Cardiac atrium fibroblast (primary cell): ENCODE data around the gene CLDN19. TPM values are rescaled to one million over a fixed set of nuclear protein-coding genes. Genes with fewer than 3 reads are reported as not detected.

ENCODE experiments used
- total RNA-seq: library from RNA; depleted of rRNA; stranded (reverse); fragments of >200 nt; gene quantifications from 2 replicates; pipeline ENCODE4 v1.2.3, GENCODE V29; 2015

Gene CLDN19, protein sequence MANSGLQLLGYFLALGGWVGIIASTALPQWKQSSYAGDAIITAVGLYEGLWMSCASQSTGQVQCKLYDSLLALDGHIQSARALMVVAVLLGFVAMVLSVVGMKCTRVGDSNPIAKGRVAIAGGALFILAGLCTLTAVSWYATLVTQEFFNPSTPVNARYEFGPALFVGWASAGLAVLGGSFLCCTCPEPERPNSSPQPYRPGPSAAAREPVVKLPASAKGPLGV
- total RNA-seq: not detected in 2 replicates

GRCh38 chr1:42739753-42740700 lies at the start of gene CLDN19:
TSS of gene CLDN19 (minus strand) at chr1:42740236. CDS start at chr1:42740063, 173 bp downstream.

DNA sequence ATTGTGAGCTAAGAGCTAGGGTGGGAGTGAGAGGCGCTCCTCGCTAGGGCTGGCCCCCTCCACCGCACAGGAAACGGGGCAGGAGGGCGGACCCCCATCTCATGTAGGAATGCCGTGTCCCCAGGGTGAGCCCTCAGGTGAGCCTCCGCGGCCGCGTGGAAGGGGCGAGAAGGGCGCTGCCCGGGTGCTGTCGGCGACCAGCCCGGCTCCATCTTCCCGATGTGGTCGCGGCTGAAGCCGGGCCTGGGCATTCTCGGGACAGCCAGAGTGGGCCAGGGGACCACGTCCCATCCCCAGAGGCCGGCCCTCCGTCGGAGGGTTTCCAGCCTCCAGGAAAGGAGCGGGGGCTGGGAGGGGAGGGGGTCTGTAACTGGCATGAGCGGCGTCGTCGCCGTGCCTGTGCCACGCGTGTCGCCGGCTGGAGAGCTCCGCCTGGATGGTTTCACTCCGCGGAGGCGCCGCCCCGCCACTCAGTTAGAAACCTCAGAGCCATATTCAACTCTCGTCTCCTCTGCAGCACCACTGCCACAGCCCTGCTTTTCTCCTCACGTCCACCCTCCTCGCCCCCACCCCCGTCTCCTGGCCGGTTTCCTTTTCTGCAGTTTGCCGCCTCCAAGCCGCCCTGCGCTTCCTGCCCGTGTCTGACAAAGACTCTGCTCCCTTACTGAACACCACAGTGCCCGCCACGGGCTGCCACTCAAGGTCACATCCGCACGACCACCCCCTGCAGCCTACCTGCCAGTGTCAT lies 45.1 kb upstream of the CLDN19 start, which contains the start of gene TMEM269:
Gene TMEM269, plus strand, starts transcription at position 46 of the 748 bp plus-strand sequence. CDS start 4,903 bp downstream, outside the sequence.

GRCh38 chr1:42766741-42767509 lies 26.9 kb upstream of the CLDN19 start, which contains the start of the genes C1orf50 and P3H1:
TSS of gene C1orf50 (plus strand) at chr1:42767249. CDS start at chr1:42767312, 63 bp downstream.
TSS of gene P3H1 (minus strand) at chr1:42767028. CDS start at chr1:42766971, 57 bp downstream.

Other genes starting within 250 kb of the CLDN19 start
- 22.4 and 36.1 TPM in 2 replicates for gene PPIH, start 81.8 kb downstream of the CLDN19 start, total RNA-seq
- gene YBX1, start 57.8 kb downstream of the CLDN19 start, total RNA-seq: 650 and 667 TPM in 2 replicates
- 196 and 209 TPM in 2 replicates for gene P3H1, start 26.8 kb upstream of the CLDN19 start, total RNA-seq
- gene C1orf50, start 27.0 kb upstream of the CLDN19 start, total RNA-seq: 2.8 and 5.8 TPM in 2 replicates
- gene TMEM269, start 44.8 kb upstream of the CLDN19 start, total RNA-seq: not detected in 2 replicates
- 5.5 and 8.5 TPM in 2 replicates for gene ERMAP, start 76.9 kb upstream of the CLDN19 start, total RNA-seq
- gene SVBP, start 77.2 kb upstream of the CLDN19 start, total RNA-seq: 11.0 and 22.0 TPM in 2 replicates
- 5.5 and 6.5 TPM in 2 replicates for gene ZNF691, start 106.4 kb upstream of the CLDN19 start, total RNA-seq
- 244 and 270 TPM in 2 replicates for gene SLC2A1, start 218.6 kb upstream of the CLDN19 start, total RNA-seq